ENCODE measurements around the gene CAPZB.

- no peak for TF ChIP-seq RARB (CRISPR knock-in tag; IDR thresholded peaks at IDR 0.05)
- TF ChIP-seq, protein P1, sequence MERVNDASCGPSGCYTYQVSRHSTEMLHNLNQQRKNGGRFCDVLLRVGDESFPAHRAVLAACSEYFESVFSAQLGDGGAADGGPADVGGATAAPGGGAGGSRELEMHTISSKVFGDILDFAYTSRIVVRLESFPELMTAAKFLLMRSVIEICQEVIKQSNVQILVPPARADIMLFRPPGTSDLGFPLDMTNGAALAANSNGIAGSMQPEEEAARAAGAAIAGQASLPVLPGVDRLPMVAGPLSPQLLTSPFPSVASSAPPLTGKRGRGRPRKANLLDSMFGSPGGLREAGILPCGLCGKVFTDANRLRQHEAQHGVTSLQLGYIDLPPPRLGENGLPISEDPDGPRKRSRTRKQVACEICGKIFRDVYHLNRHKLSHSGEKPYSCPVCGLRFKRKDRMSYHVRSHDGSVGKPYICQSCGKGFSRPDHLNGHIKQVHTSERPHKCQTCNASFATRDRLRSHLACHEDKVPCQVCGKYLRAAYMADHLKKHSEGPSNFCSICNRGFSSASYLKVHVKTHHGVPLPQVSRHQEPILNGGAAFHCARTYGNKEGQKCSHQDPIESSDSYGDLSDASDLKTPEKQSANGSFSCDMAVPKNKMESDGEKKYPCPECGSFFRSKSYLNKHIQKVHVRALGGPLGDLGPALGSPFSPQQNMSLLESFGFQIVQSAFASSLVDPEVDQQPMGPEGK (CRISPR knock-in tag; IDR thresholded peaks at IDR 0.05; ENCODE audit: borderline replicate concordance) = no peak
- no peak for TF ChIP-seq GLIS3 (CRISPR knock-in tag; IDR thresholded peaks at IDR 0.05)
- TF ChIP-seq BACH2 (CRISPR knock-in tag; IDR thresholded peaks at IDR 0.05; ENCODE audit: borderline replicate concordance) = no peak
- TF ChIP-seq ZFP3 (CRISPR knock-in tag; IDR thresholded peaks at IDR 0.05) = no peak
- TF ChIP-seq, protein P2, sequence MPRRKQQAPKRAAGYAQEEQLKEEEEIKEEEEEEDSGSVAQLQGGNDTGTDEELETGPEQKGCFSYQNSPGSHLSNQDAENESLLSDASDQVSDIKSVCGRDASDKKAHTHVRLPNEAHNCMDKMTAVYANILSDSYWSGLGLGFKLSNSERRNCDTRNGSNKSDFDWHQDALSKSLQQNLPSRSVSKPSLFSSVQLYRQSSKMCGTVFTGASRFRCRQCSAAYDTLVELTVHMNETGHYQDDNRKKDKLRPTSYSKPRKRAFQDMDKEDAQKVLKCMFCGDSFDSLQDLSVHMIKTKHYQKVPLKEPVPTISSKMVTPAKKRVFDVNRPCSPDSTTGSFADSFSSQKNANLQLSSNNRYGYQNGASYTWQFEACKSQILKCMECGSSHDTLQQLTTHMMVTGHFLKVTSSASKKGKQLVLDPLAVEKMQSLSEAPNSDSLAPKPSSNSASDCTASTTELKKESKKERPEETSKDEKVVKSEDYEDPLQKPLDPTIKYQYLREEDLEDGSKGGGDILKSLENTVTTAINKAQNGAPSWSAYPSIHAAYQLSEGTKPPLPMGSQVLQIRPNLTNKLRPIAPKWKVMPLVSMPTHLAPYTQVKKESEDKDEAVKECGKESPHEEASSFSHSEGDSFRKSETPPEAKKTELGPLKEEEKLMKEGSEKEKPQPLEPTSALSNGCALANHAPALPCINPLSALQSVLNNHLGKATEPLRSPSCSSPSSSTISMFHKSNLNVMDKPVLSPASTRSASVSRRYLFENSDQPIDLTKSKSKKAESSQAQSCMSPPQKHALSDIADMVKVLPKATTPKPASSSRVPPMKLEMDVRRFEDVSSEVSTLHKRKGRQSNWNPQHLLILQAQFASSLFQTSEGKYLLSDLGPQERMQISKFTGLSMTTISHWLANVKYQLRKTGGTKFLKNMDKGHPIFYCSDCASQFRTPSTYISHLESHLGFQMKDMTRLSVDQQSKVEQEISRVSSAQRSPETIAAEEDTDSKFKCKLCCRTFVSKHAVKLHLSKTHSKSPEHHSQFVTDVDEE (CRISPR knock-in tag; IDR thresholded peaks at IDR 0.05) = no peak
These were observed 172.3 kb downstream of the CAPZB start for GRCh38 chr1:19312782-19313635.

Measured in SK-N-SH treated with all-trans-retinoic acid at 6 μM for 48 hours (cell line).